22Rv1 (cell line): Measurements from ENCODE around the gene LAPTM5.
"Not testable (repeated sequence)": the region's sequence is repeated elsewhere in the genome, so short reads cannot be mapped to it uniquely, and the experiment has no call there.

Experiments used
- H3K27ac ChIP-seq: fragments of 450-650 bp; 2 replicates; pipeline ENCODE4 v1.5.1; 2017
- ZFX ChIP-seq: fragments of 450-650 bp; IDR thresholded peaks from 2 replicates; pipeline ENCODE4 v1.6.1; 2017; ENCODE audit warnings: antibody characterized with exemption, borderline replicate concordance
- TF ChIP-seq, protein P1 (sequence below): fragments of 450-650 bp; IDR thresholded peaks from 2 replicates; pipeline ENCODE4 v1.5.1; 2017; ENCODE audit warnings: mild to moderate bottlenecking

Gene LAPTM5

GRCh38 chr1:30692201-30692947 lies 65.2 kb downstream of the LAPTM5 start:
- H3K27ac ChIP-seq: no peak overlapping the region
- TF ChIP-seq ZFX: no peak
- TF ChIP-seq, protein P1, sequence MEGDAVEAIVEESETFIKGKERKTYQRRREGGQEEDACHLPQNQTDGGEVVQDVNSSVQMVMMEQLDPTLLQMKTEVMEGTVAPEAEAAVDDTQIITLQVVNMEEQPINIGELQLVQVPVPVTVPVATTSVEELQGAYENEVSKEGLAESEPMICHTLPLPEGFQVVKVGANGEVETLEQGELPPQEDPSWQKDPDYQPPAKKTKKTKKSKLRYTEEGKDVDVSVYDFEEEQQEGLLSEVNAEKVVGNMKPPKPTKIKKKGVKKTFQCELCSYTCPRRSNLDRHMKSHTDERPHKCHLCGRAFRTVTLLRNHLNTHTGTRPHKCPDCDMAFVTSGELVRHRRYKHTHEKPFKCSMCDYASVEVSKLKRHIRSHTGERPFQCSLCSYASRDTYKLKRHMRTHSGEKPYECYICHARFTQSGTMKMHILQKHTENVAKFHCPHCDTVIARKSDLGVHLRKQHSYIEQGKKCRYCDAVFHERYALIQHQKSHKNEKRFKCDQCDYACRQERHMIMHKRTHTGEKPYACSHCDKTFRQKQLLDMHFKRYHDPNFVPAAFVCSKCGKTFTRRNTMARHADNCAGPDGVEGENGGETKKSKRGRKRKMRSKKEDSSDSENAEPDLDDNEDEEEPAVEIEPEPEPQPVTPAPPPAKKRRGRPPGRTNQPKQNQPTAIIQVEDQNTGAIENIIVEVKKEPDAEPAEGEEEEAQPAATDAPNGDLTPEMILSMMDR: no peak

DNA sequence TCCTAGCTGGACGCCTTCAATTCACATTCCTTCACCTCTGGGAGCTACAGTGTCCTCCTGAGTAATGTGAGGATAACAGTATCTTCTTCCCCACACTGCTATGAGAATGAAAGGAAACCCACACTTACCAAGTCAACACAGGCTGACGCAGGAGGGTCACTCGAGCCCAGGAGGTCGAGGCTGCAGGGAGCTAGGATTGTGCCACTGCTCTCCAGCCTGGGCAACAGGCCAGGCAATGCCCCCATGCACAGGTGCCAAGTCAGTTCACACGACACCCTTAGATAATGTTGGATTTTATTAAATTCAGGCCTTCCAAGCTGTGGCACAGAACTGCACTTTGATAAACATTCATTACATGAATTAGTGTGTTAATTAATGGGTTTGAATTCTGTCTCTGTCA lies 66.1 kb downstream of the LAPTM5 start:
- no peak for TF ChIP-seq ZFX
- TF ChIP-seq, protein P1: no peak
- H3K27ac ChIP-seq: no peak overlapping the region

GRCh38 chr1:30689901-30690645 lies 67.5 kb downstream of the LAPTM5 start:
- TF ChIP-seq, protein P1: no peak
- TF ChIP-seq ZFX: no peak
- H3K27ac ChIP-seq: no peak overlapping the region

GRCh38 chr1:30688920-30689794 lies 68.4 kb downstream of the LAPTM5 start:
- no peak overlapping the region for H3K27ac ChIP-seq
- TF ChIP-seq ZFX: no peak
- TF ChIP-seq, protein P1: no peak

DNA sequence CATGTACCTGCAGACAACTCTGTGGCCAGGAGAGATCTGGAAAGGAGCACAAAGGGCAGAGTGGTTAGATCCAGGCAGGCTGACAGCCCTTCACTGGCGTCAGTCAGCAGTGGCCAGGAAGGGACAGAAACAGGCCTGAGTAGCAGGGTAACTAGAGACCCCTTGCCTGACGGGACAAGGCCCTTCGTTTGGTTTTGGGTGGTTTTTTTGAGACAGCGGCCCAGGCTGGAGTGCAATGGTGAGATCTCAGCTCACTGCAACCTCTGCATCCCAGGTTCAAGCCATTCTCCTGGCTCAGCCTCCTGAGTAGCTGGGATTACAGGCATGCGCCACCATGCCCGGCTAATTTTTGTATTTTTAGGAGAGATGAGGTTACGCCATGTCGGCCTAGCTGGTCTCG lies 69.1 kb downstream of the LAPTM5 start:
- not testable (repeated sequence) for H3K27ac ChIP-seq

GRCh38 chr1:30687886-30688285 lies 69.7 kb downstream of the LAPTM5 start:
- H3K27ac ChIP-seq: no peak overlapping the region
- TF ChIP-seq, protein P1: no peak
- no peak for TF ChIP-seq ZFX

DNA sequence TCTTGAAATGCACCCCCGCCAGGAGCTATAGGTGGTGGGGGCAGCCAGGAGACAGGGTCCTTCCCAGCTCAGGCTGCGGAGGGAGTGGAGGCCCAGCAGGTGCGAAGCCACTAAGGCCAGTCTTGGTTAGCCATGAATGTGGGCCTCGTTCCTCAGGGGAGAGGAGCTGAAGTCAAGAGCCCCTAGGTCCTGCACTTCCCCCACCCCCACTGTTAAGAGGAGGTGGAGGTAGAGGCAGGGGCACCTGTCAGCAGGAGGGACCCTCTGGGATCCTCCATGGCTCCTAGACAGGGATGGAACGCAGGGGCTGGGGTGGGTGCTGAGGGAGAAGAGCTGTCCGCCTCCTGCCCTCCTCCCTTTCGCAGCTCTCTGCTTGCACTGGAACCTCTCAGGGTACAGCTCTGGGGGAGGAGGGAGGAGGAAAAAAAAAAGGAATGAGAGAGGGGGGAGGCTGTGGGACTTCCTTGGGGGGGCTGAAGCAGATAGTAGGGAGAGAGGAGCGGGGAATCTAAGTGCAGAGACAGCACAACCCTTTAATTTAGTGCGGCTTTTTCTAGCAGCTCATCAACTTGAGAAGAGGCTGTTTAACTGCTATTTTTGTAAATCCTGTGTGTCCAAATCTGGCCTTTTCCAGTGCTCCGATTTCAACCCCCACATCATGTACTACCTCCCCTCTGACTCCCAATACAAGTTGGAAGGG lies 71.2 kb downstream of the LAPTM5 start:
- TF ChIP-seq ZFX: no peak
- TF ChIP-seq, protein P1: no peak
- H3K27ac ChIP-seq: no peak overlapping the region
